Testis (tissue), 3 donors: ENCODE data around the gene SPON1. TPM values are rescaled to one million over a fixed set of nuclear protein-coding genes. Genes with fewer than 3 reads are reported as not detected.

Source experiments
- DNase-seq: peaks from one replicate; pipeline ENCODE4 v3.0.0-alpha.2; 2019
- H3K27ac ChIP-seq, 2 donors: fragments of 200-600 bp; sonication (generic); one replicate each; pipeline ENCODE4 v1.5.1; 2019
- H3K27me3 ChIP-seq: fragments of 200-600 bp; sonication (generic); one replicate; pipeline ENCODE4 v1.5.1; 2019
- H3K36me3 ChIP-seq: fragments of 200-600 bp; sonication (generic); one replicate; pipeline ENCODE4 v1.5.1; 2017; ENCODE audit warnings: low read depth; ENCODE audit errors: missing control alignments
- H3K4me1 ChIP-seq: fragments of 200-600 bp; sonication (generic); one replicate; pipeline ENCODE4 v1.5.1; 2019
- H3K4me3 ChIP-seq, 2 donors: fragments of 200-600 bp; sonication (generic); one replicate each; pipeline ENCODE4 v1.5.1; 2017 to 2019
- H3K9me3 ChIP-seq: fragments of 200-600 bp; sonication (generic); one replicate; pipeline ENCODE4 v1.5.1; 2017
- CTCF ChIP-seq, 3 experiments: fragments of 450-650 bp in 2 of 3; fragments of 200-600 bp in 1 of 3; sonication (generic) in 1 of 3; IDR thresholded peaks; one replicate each; pipeline ENCODE4 v1.5.1; 2016 to 2019; ENCODE audit warnings: antibody characterized with exemption in 3 of 3, mild to moderate bottlenecking in 2 of 3, moderate library complexity in 1 of 3
- POLR2A ChIP-seq: fragments of 450-650 bp; IDR thresholded peaks from one replicate; pipeline ENCODE4 v1.6.1; 2017; ENCODE audit warnings: antibody characterized with exemption, mild to moderate bottlenecking, moderate library complexity
- WGBS, 2 donors: methylation state at CpG; one replicate each; pipeline ENCODE4 v1.1.5; 2018; 5-methylcytosine and 5-hydroxymethylcytosine counted together
- intact Hi-C: fragments of 100-400 bp; cut with DNase I; formaldehyde crosslinking; loops from one replicate; pipeline ENCODE4 v1.15.1; 2023; ENCODE audit warnings: low total_unique reads
- polyA plus RNA-seq: library from polyadenylated mRNA; stranded (reverse); fragments of 350-450 nt; fragmentation: Illumina TruSeq; extraction: RNeasy Lipid Tissue Mini Kit (QIAGEN cat#74804); gene quantifications from one replicate; pipeline ENCODE4 v1.2.3, GENCODE V29; 2014; ENCODE audit warnings: low read depth, low replicate concordance; ENCODE audit not compliant: insufficient read depth
- total RNA-seq, 2 donors: library from RNA; depleted of rRNA; stranded (reverse); fragments of >200 nt; gene quantifications; one replicate each; pipeline ENCODE4 v1.2.3, GENCODE V29; 2016

The SPON1 gene
- total and polyA plus RNA-seq, 3 donors from 2014 or later = 6.9 to 11.9 (median 7.6) TPM

GRCh38 chr11:14125529-14125928 lies 163.0 kb downstream of the SPON1 start:
- Histone ChIP-seq H3K9me3 (no peaks in the 10 kb centered on the region), H3K4me3 (no peak overlapping the region), H3K36me3 (no peaks in the 10 kb centered on the region), H3K27me3 (no peaks in the 10 kb centered on the region), H3K27ac (no peak overlapping the region), H3K4me1 (no peaks in the 10 kb centered on the region)
- DNase-seq = no peak
- TF ChIP-seq POLR2A = no peak
- no peak for TF ChIP-seq CTCF (IDR thresholded peaks at IDR 0.05)
- intact Hi-C loops = no loop called here
- WGBS, 2 donors = 93 to 100% methylated on average over 2 of the region's 2 CpGs

GRCh38 chr11:14127679-14128078 lies 165.2 kb downstream of the SPON1 start:
- intact Hi-C loops = no loop called here
- H3K4me3 ChIP-seq = no peak overlapping the region
- no peaks in the 10 kb centered on the region for H3K36me3 ChIP-seq
- no peaks in the 10 kb centered on the region for H3K4me1 ChIP-seq
- 88 to 92% methylated on average over 4 of the region's 4 CpGs for WGBS, 2 donors
- TF ChIP-seq CTCF (IDR thresholded peaks at IDR 0.05) = no peak
- TF ChIP-seq POLR2A = no peak
- H3K27ac ChIP-seq = no peak overlapping the region
- H3K9me3 ChIP-seq = no peaks in the 10 kb centered on the region
- H3K27me3 ChIP-seq = no peaks in the 10 kb centered on the region
- DNase-seq = no peak

- 73 to 77% methylated on average over 4 of the region's 4 CpGs for WGBS, 2 donors
- H3K27ac ChIP-seq = no peak overlapping the region
- H3K36me3 ChIP-seq = no peaks in the 10 kb centered on the region
- H3K4me3 ChIP-seq = no peak overlapping the region
- H3K9me3 ChIP-seq = no peaks in the 10 kb centered on the region
- no peak for DNase-seq
- intact Hi-C loops = no loop called here
- H3K27me3 ChIP-seq = no peaks in the 10 kb centered on the region
- TF ChIP-seq CTCF (IDR thresholded peaks at IDR 0.05) (no peak), POLR2A (no peak)
- no peaks in the 10 kb centered on the region for H3K4me1 ChIP-seq
Observed at GRCh38 chr11:14132312-14132711, 169.8 kb downstream of the SPON1 start.

GRCh38 chr11:14133381-14133780 lies 170.9 kb downstream of the SPON1 start:
- DNase-seq = no peak
- no peaks in the 10 kb centered on the region for H3K27me3 ChIP-seq
- TF ChIP-seq POLR2A (no peak), CTCF (IDR thresholded peaks at IDR 0.05) (no peak)
- no peak overlapping the region for H3K27ac ChIP-seq
- no peaks in the 10 kb centered on the region for H3K4me1 ChIP-seq
- WGBS, 2 donors = 91 to 97% methylated on average over 4 of the region's 4 CpGs
- no peaks in the 10 kb centered on the region for H3K9me3 ChIP-seq
- intact Hi-C loops = no loop called here
- H3K4me3 ChIP-seq = no peak overlapping the region
- H3K36me3 ChIP-seq = no peaks in the 10 kb centered on the region

GRCh38 chr11:14136561-14136960 lies 174.0 kb downstream of the SPON1 start:
- no peaks in the 10 kb centered on the region for H3K4me1 ChIP-seq
- TF ChIP-seq CTCF (IDR thresholded peaks at IDR 0.05) = no peak
- no peak for TF ChIP-seq POLR2A
- no peak overlapping the region for H3K27ac ChIP-seq
- no peaks in the 10 kb centered on the region for H3K9me3 ChIP-seq
- WGBS, 2 donors = 38 to 44% methylated on average over 1 of the region's 1 CpG
- H3K4me3 ChIP-seq = no peak overlapping the region
- no peaks in the 10 kb centered on the region for H3K36me3 ChIP-seq
- intact Hi-C loops = no loop called here
- no peak for DNase-seq
- no peaks in the 10 kb centered on the region for H3K27me3 ChIP-seq
